Measurements from ENCODE around the gene OR5A1.

DNA sequence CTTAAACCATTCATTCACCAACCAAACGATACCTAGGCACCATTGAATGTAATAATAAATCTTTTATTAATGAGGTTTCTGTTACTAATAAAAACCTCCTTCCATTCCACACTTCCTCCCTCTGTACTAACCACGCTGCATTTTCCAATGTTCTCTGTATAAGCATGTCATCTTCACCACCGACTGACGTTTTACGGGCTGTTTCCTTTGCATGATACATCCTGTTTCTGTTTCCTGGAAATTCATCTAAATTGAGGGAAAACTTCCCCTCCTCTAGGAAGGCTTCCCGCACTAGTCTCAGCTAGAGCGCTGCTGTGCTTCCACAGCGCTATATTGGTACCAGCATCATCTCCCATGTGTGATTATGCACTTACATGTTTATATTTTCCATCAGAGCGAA is 38.9 kb downstream of the OR5A1 start:
- TF ChIP-seq, protein P1, sequence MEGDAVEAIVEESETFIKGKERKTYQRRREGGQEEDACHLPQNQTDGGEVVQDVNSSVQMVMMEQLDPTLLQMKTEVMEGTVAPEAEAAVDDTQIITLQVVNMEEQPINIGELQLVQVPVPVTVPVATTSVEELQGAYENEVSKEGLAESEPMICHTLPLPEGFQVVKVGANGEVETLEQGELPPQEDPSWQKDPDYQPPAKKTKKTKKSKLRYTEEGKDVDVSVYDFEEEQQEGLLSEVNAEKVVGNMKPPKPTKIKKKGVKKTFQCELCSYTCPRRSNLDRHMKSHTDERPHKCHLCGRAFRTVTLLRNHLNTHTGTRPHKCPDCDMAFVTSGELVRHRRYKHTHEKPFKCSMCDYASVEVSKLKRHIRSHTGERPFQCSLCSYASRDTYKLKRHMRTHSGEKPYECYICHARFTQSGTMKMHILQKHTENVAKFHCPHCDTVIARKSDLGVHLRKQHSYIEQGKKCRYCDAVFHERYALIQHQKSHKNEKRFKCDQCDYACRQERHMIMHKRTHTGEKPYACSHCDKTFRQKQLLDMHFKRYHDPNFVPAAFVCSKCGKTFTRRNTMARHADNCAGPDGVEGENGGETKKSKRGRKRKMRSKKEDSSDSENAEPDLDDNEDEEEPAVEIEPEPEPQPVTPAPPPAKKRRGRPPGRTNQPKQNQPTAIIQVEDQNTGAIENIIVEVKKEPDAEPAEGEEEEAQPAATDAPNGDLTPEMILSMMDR (IDR thresholded peaks at IDR 0.05): no peak
- TF ChIP-seq POLR2A (IDR thresholded peaks at IDR 0.05): no peak
